K562 (cell line): ENCODE data around the gene FAM111B. TPM values are rescaled to one million over a fixed set of nuclear protein-coding genes. Genes with fewer than 3 reads are reported as not detected.

ENCODE experiments used
- BHLHE40 ChIP-seq: IDR thresholded peaks from 2 replicates; pipeline ENCODE4 v1.6.1; 2011; ENCODE audit warnings: low read length, improper control_type of control experiment
- DACH1 ChIP-seq: fragments of 450-650 bp; IDR thresholded peaks from 2 replicates; pipeline ENCODE4 v1.6.1; 2018; ENCODE audit not compliant: partially characterized antibody
- E2F4 ChIP-seq: sonication (generic); formaldehyde crosslinking; IDR thresholded peaks from 2 replicates; pipeline ENCODE4 v1.8.0; 2022; ENCODE audit warnings: mild to moderate bottlenecking, low read depth, missing genetic modification reagents
- ETV6 ChIP-seq, 3 experiments: fragments of 150-350 bp in 1 of 3; sonication (generic) in 1 of 3; formaldehyde crosslinking in 1 of 3; IDR thresholded peaks; 2 replicates each; pipeline versions ENCODE4 v1.6.1 to v1.8.0; 2014 to 2022; ENCODE audit warnings: borderline replicate concordance in 2 of 3, low read depth in 2 of 3, antibody characterized with exemption in 1 of 3, low read length in 1 of 3, mild to moderate bottlenecking in 1 of 3, missing genetic modification reagents in 1 of 3
- FOS ChIP-seq: IDR thresholded peaks from 3 replicates; pipeline ENCODE4 v1.6.1; 2011; ENCODE audit not compliant: insufficient read length; ENCODE audit errors: extremely low read depth
- ILK ChIP-seq: fragments of 450-650 bp; IDR thresholded peaks from 2 replicates; pipeline ENCODE4 v1.6.1; 2016; ENCODE audit warnings: missing genetic modification characterization, low read depth, mild to moderate bottlenecking, missing compliant biosample characterization, moderate library complexity, borderline replicate concordance
- IRF9 ChIP-seq: fragments of 450-650 bp; IDR thresholded peaks from 2 replicates; pipeline ENCODE4 v1.6.1; 2016; ENCODE audit warnings: missing biosample characterization, missing genetic modification characterization
- KLF16 ChIP-seq: IDR thresholded peaks from 2 replicates; pipeline ENCODE4 v1.6.1; 2016; ENCODE audit warnings: antibody characterized with exemption
- LEF1 ChIP-seq: fragments of 450-650 bp; IDR thresholded peaks from 2 replicates; pipeline ENCODE4 v1.6.1; 2016; ENCODE audit warnings: mild to moderate bottlenecking
- NCOA1 ChIP-seq: fragments of 450-650 bp; IDR thresholded peaks from 2 replicates; pipeline ENCODE4 v1.6.1; 2016; ENCODE audit warnings: low read depth
- NFE2 ChIP-seq: IDR thresholded peaks from 2 replicates; pipeline ENCODE4 v1.6.1; 2014; ENCODE audit warnings: antibody characterized with exemption, low read depth
- RNF2 ChIP-seq: sonication (generic); IDR thresholded peaks from 2 replicates; pipeline ENCODE4 v1.6.1; 2016
- TBL1XR1 ChIP-seq, 2 experiments: IDR thresholded peaks; 2 replicates each; pipeline ENCODE4 v1.6.1; 2012; ENCODE audit warnings: improper control_type of control experiment in 2 of 2, low read length in 2 of 2, mild to moderate bottlenecking in 1 of 2
- TCF3 ChIP-seq: sonication (generic); formaldehyde crosslinking; IDR thresholded peaks from 2 replicates; pipeline ENCODE4 v1.4.0; 2020; ENCODE audit warnings: mild to moderate bottlenecking, missing genetic modification reagents
- ZBTB33 ChIP-seq: sonication (generic); formaldehyde crosslinking; IDR thresholded peaks from 2 replicates; pipeline ENCODE4 v1.8.1; 2023; ENCODE audit warnings: mild to moderate bottlenecking, missing genetic modification reagents
- ZNF12 ChIP-seq: sonication (generic); formaldehyde crosslinking; IDR thresholded peaks from 2 replicates; pipeline ENCODE4 v1.4.0; 2020; ENCODE audit warnings: mild to moderate bottlenecking, missing genetic modification reagents
- ZNF518B ChIP-seq: fragments of 250-450 bp; sonication (Bioruptor Pico); IDR thresholded peaks from 2 replicates; pipeline ENCODE4 v1.5.0; 2021; ENCODE audit warnings: mild to moderate bottlenecking, moderate library complexity
- polyA plus RNA-seq, 8 experiments: library from polyadenylated mRNA; depleted of rRNA in 4 of 8; stranded (reverse) in 5 of 8; unstranded in 3 of 8; fragments of >200 nt; fragmentation: Nextera tagmentation in 2 of 8; fragmentation: Illumina TruSeq in 1 of 8; extraction: Ambion mirVana in 2 of 8; extraction: Trizol in 1 of 8; gene quantifications; 2 replicates each; pipeline versions ENCODE4 v1.2.1 to v1.2.3, GENCODE V29; 2011 to 2014; ENCODE audit warnings: inconsistent platforms in 1 of 8, missing spikeins in 1 of 8
- total RNA-seq, 7 experiments: library from RNA; depleted of rRNA in 6 of 7; stranded (reverse); fragments of >200 nt in 6 of 7; fragmentation: Illumina TruSeq in 2 of 7; extraction: Trizol in 2 of 7; gene quantifications; 2 replicates each; pipeline versions ENCODE4 v1.2.1 to v1.2.3, GENCODE V29; 2011 to 2021; ENCODE audit warnings: low replicate concordance in 1 of 7
- TF ChIP-seq, protein P1 (sequence below), 2 experiments: fragments of 450-650 bp in 1 of 2; sonication (generic) in 1 of 2; formaldehyde crosslinking in 1 of 2; IDR thresholded peaks in 1 of 2; conservative IDR thresholded peaks in 1 of 2; 2 replicates each; pipeline versions ENCODE4 v1.6.1 to v1.8.1; 2016 to 2023; ENCODE audit warnings: mild to moderate bottlenecking in 2 of 2, moderate library complexity in 2 of 2, inconsistent platforms in 1 of 2, missing genetic modification reagents in 1 of 2

Gene FAM111B
- total and polyA plus RNA-seq, 9 of the 15 experiments (the other 6 are each of a cell fraction or from before 2014, with no cell fraction given), result 0.01 to 0.33 (median 0.06) TPM; not detected in 5

GRCh38 chr11:59142530-59143507 lies 35.8 kb downstream of the FAM111B start, which contains the start of gene FAM111A (continued):
- no peak for TF ChIP-seq ETV6 (IDR thresholded peaks at IDR 0.05; ENCODE audit: borderline replicate concordance in 1 of 2, low read depth in 2 of 2, low read length in 1 of 2)
- TF ChIP-seq ETV6 (CRISPR knock-in tag; IDR thresholded peaks at IDR 0.05; ENCODE audit: borderline replicate concordance), result no peak
- no peak for TF ChIP-seq NCOA1
- no peak for TF ChIP-seq FOS
- no peak for TF ChIP-seq E2F4
- TF ChIP-seq IRF9 (tag), result no peak
- 0 out of 2 replicates have a peak, but pooled peaks have one; percentile 25 for TF ChIP-seq ZNF12
- TF ChIP-seq BHLHE40, result no peak
- TF ChIP-seq NFE2, result no peak
- TF ChIP-seq, protein P1, sequence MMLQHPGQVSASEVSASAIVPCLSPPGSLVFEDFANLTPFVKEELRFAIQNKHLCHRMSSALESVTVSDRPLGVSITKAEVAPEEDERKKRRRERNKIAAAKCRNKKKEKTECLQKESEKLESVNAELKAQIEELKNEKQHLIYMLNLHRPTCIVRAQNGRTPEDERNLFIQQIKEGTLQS (IDR thresholded peaks at IDR 0.05), result no peak
- TF ChIP-seq, protein P1 (CRISPR knock-in tag; conservative IDR thresholded peaks at IDR 0.05), result no peak
- TF ChIP-seq ZNF518B (CRISPR knock-in tag), result no peak
- no peak; the same call in 1 of the 2 replicates for TF ChIP-seq LEF1
- no peak for TF ChIP-seq ZBTB33
- no peak for TF ChIP-seq RNF2
- no peak for TF ChIP-seq KLF16
- TF ChIP-seq TBL1XR1 (IDR thresholded peaks at IDR 0.05; ENCODE audit: low read length in 2 of 2), result no peak
- 0 out of 2 replicates have a peak, but pooled peaks have one; percentile 7 for TF ChIP-seq TCF3
- no peak for TF ChIP-seq ILK (tag)
- no peak for TF ChIP-seq DACH1
